NCI-H1436 treated with DMSO at 0.1 percent for 48 hours (cell line): Measurements from ENCODE around the gene UCMA.

Source experiments
- DNase-seq: peaks from one replicate; lab custom pipeline; 2025; lab: John Stamatoyannopoulos, UW

Gene UCMA

DNA sequence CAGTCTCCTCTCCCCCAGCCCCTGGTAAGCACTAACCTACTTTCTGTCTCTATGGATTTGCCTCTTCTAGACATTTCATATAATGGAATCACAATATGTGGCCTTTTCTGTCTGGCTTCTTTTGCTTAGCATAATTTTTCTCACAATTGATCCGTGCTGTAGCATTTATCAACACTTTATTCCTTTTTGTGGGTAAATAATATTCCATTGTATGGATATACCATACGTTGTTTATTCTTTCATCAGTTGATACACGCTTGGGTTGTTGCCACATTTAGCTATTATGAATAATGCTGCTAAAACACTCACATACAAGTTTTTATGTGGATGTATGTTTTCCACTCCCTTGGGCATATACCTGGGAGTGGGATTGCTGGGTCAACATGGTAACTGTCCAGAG, 47.0 kb downstream of the UCMA start:
- DNase-seq: no peak

DNA sequence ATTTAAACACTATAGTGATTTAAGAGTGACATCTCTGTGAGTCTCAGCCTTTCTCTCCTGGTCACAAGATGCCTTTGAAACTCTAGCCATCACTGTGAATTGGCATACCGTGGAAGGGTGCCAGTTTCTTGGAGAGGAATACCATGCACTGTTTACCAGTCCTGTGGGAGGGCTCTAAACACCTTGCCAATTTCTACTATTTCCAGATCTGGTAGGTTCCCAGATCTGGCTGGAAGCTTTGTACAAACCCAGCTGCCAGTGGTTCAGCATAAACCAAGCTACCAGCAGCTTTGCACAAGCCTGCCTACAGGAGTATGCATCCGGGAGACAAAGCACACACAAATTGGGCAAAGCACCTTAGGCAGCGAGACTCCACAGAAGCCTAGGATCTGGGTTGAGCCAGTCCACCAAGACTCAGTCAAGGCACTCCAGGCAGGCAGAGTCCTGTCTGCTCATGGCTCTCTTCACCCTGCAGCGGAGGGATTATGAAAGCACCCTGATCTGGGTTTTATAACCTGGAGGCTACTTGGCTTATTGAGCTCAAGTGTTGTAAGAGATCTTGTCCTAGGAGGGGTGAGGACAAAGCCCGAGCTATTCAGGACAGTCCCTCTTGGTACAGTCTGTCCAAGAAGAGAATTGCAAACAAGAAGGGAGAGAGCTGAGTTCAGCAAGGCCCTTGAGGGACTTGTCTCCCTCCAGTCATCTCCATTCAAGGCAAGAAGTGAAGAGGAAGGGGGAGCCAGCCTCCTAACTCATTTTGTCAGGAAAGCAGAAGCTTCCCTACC, 49.3 kb downstream of the UCMA start:
- no peak for DNase-seq

DNA sequence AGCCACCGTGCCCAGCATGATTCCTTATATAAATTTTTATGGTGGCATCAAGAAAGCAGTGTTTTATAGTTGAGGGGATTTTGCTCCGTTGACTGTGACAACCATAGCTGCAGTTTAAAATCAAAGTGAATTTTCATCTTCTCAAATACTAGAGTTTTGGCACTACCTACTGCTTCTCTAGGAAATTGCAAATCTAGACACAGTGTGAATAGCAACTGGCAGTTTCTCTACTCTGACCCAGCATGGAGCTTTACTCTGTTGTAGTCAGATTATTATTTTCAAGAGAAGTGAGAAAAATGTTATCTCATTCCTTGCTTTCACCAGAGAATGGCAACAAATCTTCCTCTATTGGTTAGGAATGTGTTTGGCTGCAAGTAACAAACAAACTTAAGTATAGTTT, 49.9 kb downstream of the UCMA start:
- no peak for DNase-seq

DNA sequence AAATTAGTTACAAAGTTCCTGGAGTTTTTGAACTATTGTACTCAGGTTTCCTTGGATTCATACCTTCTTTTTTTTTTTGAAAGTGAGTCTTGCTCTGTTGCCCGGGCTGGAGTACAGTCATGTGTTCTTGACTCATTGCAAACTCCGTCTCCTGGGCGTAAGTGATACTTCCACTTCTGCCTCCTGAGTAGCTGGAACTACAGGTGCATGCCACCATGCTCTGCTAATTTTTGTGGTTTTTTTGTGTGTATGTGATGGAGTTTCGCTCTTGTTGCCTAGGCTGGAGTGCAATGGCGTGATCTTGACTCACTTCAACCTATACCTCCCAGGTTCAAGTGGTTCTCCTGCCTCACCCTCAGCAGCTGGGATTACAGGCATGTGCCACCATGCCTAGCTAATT, 50.5 kb downstream of the UCMA start:
- no peak for DNase-seq

DNA sequence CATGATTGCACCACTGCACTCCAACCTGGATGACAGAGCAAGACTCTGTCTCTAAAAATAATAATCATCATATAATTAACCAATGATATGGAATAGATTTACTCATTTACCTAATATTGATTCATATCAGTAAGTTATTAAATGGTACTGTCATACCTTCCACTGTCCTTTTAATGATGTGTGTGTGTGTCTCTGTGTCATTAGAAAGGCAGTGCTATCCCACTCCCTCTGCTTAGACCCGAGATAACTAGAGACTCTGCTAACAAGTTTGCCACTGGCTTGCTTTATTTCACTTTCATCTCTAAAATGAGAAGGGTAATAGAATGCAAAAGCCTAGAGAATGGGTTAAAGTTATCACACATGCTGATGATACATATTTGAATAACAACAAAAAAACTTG, 51.8 kb downstream of the UCMA start:
- no peak for DNase-seq

DNA sequence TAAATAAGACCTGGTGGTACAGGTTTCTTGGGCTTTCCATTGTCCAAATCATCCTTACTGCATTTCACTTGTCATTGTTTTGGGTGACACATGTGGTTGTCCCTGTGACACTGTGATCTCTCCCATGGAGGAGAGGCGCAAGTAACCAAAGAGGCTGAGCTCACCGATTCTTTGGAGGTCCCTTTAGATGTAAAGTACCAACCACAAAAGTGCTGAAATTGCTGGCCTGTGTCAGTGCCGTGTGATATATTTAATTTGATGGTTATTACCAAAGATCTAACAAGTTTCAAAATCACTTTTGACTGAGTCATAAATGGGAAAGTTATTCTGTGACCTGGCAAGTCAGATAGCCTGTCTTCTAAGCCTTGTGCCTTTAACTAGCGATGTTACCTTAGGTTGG, 53.4 kb downstream of the UCMA start:
- DNase-seq: no peak

DNA sequence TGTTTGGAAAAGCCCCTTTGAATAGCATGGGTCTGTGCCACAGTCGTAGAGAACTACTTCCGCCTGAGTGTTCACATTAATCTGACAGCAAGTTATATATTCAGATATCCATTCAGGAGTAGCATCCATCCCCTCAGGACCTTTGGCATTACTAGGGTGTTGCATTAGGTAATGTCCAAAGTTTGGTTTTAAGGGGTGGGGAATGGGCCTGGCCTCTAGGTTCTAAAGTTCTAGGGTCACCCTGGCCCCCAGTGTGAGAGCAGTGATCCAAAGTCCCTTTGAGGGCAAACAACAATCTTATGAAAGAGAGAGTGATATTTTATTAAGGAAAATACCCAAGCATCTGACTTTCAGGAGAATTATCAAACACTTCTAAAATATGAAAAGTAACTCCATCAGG, 60.6 kb downstream of the UCMA start:
- DNase-seq: no peak
